Brain microvascular endothelial cell (primary cell): Measurements from ENCODE around the gene WDR37.

Experiments used
- DNase-seq: peaks from one replicate; pipeline ENCODE4 v3.0.0-alpha.2; 2020
- H3K27ac ChIP-seq: fragments of 250-450 bp; sonication (Bioruptor Pico); 2 replicates; pipeline ENCODE4 v1.5.1; 2020; ENCODE audit warnings: mild to moderate bottlenecking, moderate library complexity
- H3K27me3 ChIP-seq: fragments of 250-450 bp; sonication (Bioruptor Pico); replicated peaks from 2 replicates; pipeline ENCODE4 v1.5.1; 2020; ENCODE audit warnings: mild to moderate bottlenecking
- H3K36me3 ChIP-seq: fragments of 250-450 bp; sonication (Bioruptor Pico); replicated peaks from 2 replicates; pipeline ENCODE4 v1.5.1; 2020; ENCODE audit warnings: mild to moderate bottlenecking
- H3K4me3 ChIP-seq: 2 replicates; pipeline ENCODE4 v1.5.1; 2011; ENCODE audit warnings: low read depth, mild to moderate bottlenecking, control low read depth, low read length, moderate library complexity
- in situ Hi-C: cut with HindIII; loops from 2 replicates; pipeline ENCODE4 v1.10.0; 2017; ENCODE audit warnings: low sequenced_read_pairs, low pct_ligation_motif_present
- TF ChIP-seq, protein P1 (sequence below): IDR thresholded peaks from 2 replicates; pipeline ENCODE4 v1.5.1; 2011; ENCODE audit warnings: low read depth, mild to moderate bottlenecking, moderate library complexity, low read length, control low read depth, inconsistent platforms; ENCODE audit errors: missing control alignments

WDR37 gene

DNA sequence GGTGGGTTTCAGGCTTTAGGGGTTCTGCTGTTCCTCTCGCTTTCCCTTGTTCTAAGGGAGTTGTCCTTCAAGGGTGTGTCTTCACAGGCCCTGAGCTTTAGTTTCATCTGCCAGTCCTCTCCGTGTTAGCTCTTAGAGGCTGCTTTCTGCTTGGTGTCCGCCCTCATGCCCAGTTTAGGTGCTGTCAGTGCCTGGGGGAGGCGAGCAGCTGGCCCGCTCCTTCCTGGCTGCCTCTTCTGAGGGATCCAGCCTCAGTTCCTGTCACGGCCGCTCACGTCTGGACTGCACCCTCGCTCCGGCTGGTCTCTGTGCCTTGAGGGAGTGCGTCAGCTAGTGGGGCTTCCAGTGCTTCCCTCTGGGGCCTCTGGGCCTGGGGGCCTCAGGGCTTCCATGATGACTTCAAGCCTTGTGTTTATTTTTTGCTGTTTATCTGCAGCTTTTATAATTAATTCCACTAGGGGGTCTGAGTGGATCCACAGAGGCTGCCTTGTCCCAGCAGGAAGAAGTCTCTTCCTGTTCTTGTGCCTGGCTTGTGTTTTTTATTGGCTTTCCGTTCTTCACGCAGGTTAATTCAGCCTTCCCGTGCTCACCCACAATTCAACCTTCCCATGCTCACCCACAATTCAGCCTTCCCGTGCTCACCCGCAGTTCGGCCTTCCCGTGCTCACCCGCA lies 33.0 kb downstream of the WDR37 start:
- no peak overlapping the region for H3K4me3 ChIP-seq
- no peaks in the 10 kb centered on the region for H3K27me3 ChIP-seq
- no peak for DNase-seq
- in situ Hi-C loops: no loop called here
- H3K36me3 ChIP-seq: peaks cover 67% of the 10 kb centered on the region
- H3K27ac ChIP-seq: no peak overlapping the region
- TF ChIP-seq, protein P1, sequence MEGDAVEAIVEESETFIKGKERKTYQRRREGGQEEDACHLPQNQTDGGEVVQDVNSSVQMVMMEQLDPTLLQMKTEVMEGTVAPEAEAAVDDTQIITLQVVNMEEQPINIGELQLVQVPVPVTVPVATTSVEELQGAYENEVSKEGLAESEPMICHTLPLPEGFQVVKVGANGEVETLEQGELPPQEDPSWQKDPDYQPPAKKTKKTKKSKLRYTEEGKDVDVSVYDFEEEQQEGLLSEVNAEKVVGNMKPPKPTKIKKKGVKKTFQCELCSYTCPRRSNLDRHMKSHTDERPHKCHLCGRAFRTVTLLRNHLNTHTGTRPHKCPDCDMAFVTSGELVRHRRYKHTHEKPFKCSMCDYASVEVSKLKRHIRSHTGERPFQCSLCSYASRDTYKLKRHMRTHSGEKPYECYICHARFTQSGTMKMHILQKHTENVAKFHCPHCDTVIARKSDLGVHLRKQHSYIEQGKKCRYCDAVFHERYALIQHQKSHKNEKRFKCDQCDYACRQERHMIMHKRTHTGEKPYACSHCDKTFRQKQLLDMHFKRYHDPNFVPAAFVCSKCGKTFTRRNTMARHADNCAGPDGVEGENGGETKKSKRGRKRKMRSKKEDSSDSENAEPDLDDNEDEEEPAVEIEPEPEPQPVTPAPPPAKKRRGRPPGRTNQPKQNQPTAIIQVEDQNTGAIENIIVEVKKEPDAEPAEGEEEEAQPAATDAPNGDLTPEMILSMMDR: no peak

DNA sequence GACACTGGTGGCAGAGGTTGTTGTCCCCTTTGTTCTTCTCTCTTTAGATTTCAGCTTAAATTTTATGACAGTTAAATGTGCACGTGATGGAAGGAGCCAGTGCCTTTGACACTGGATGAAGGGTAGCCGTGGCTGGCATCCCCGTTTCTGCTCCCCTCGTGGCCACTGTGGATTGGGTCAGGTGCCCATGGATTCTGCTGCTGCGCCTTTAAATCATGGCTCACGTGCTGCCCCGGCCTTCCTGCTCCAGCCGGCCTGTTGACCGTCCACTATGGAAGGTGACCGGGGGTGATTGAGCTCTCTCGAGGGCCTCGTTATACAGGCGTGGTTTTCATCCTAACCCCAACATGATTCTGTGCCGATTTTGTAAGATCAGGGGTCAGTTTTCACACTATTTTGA lies 34.5 kb downstream of the WDR37 start:
- Histone ChIP-seq H3K27me3 (no peaks in the 10 kb centered on the region), H3K4me3 (no peak overlapping the region), H3K36me3 (peaks cover 72% of the 10 kb centered on the region), H3K27ac (no peak overlapping the region)
- TF ChIP-seq, protein P1: no peak
- in situ Hi-C loops: no loop called here
- no peak for DNase-seq

DNA sequence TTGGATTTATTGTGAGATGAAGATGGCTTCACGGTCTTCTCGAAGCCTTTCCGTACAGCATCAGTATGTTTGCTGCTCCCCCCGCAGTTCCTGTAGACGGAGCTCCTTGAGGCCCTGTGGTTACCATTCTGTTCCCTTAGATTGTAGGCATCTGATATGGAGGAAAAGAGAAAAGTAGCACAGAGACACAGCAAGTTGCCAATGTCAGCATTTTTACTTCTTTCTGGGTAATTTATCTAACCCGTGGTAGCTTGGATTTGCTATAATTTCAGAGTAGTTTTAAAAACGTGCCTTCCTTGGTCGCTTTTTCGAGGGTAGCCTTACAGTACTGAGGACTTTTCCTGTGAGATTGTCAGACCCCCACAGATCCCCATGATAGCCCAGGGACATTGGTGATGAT lies 37.5 kb downstream of the WDR37 start:
- TF ChIP-seq, protein P1: no peak
- in situ Hi-C loops: no loop called here
- peaks cover 60% of the 10 kb centered on the region for H3K36me3 ChIP-seq

DNA sequence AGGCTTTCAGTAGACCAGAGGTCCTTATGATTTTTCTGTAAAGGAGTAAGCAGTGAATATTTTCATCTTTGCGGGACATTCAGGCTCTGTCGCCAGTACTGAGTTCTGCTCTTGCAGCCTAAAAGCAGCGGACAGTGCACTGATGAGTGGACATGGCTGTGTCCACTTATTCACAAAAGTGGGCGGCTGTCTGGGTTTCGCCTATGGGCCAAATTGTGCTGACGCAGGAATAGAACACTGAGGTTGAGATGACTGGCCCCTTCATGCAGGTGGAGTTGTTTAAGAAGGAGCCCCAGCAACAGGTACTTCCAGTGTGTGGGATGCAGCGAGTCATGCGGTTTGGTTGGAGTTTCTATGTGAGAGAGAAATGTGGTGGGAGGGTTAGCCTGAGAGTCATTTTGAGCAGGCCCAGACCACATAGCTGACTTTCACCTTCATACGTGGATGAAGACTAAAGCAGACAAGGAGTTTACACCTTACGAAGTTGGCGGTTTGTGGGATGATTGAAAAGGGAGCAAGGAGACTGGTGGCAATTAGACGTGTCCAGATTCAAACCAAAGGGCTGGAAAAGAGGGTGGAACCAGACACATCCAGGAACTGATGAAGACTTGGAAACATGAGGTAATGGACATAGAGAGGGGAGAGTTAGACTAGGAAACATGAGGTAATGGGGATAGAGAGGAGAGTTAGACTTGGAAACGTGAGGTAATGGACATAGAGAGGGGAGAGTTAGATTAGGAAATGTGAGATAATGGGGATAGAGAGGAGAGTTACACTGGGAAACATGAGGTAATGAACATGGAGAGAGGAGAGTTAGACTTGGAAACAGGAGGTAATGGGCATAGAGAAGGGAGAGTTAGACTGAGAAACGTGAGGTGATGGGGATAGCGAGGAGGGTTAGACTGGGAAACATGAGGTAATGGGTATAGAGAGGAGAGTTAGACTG lies 38.2 kb downstream of the WDR37 start:
- TF ChIP-seq, protein P1: no peak
- no peak overlapping the region for H3K27ac ChIP-seq
- in situ Hi-C loops: no loop called here
- H3K4me3 ChIP-seq: no peak overlapping the region
- H3K27me3 ChIP-seq: no peaks in the 10 kb centered on the region
- DNase-seq: no peak
- H3K36me3 ChIP-seq: peaks cover 56% of the 10 kb centered on the region

More for the DNA sequence above, 37.5 kb downstream of the WDR37 start:
- no peaks in the 10 kb centered on the region for H3K27me3 ChIP-seq
- no peak overlapping the region for H3K27ac ChIP-seq
- no peak for DNase-seq
- no peak overlapping the region for H3K4me3 ChIP-seq

DNA sequence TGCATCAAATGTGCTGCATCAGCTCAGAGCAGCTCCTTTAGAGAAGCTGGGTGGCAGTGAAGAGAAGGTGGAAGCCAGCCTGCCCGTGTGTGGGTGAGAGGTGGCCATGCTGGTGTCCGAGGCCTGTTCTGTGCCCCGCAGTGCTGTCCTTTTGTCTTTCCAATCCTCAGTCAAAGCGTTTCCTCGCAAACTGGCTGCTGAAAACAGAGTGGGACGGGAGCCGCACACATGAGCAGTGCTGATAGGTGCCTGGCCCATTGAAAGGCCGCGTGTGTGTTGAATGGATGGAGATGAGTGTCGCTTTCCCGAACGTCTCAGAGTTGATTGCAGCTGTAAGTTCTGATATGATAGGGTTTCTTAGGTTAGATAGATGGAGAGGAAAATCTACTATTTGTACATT lies 39.3 kb downstream of the WDR37 start:
- in situ Hi-C loops: no loop called here
- Histone ChIP-seq H3K4me3 (no peak overlapping the region), H3K36me3 (peaks cover 48% of the 10 kb centered on the region), H3K27ac (no peak overlapping the region), H3K27me3 (no peaks in the 10 kb centered on the region)
- DNase-seq: no peak
- TF ChIP-seq, protein P1: no peak
